B cell (primary cell): ENCODE measurements around the gene KRTAP10-12. TPM values are rescaled to one million over a fixed set of nuclear protein-coding genes. Genes with fewer than 3 reads are reported as not detected.

ENCODE experiments used
- ATAC-seq: fragments of 200-7000 bp; cut with Tn5 transposase; one replicate; pipeline ENCODE4 v1.10.0; 2021; ENCODE audit warnings: low read depth, mild to moderate bottlenecking, moderate number of reproducible peaks, moderate library complexity
- CTCF ChIA-PET: fragments of 350-600 bp; sonication (Branson Sonifier 250); formaldehyde crosslinking; loops from one replicate; lab custom pipeline; 2021; ENCODE audit warnings: antibody characterized with exemption, inconsistent platforms; lab: Charles Lee
- POLR2A ChIA-PET: fragments of 350-600 bp; sonication (Branson Sonifier 250); formaldehyde crosslinking; loops from one replicate; lab custom pipeline; 2021; ENCODE audit warnings: antibody characterized with exemption; lab: Charles Lee
- DNase-seq: peaks from one replicate; pipeline ENCODE4 v3.0.0; 2013
- H2AFZ ChIP-seq: 2 replicates; pipeline ENCODE4 v1.6.1; 2012; ENCODE audit warnings: mild to moderate bottlenecking, low read depth, low read length; ENCODE audit not compliant: insufficient read depth, poor library complexity, severe bottlenecking
- H3K27ac ChIP-seq, 2 donors: 1 replicate in 1 of 2; 2 replicates in 1 of 2; pipeline ENCODE4 v1.5.1; 2012 to 2013; ENCODE audit warnings: low read length in 2 of 2, mild to moderate bottlenecking in 2 of 2, moderate library complexity in 1 of 2
- H3K27me3 ChIP-seq, 4 experiments: fragments of 200-600 bp in 1 of 4; sonication (generic) in 1 of 4; replicated peaks in 1 of 4; 1 replicate in 2 of 4; 2 replicates in 2 of 4; pipeline versions ENCODE4 v1.6.1 to v1.7.0; 2013 to 2016; ENCODE audit warnings: low read length in 3 of 4, mild to moderate bottlenecking in 2 of 4, mixed read lengths in 1 of 4, moderate library complexity in 1 of 4; ENCODE audit not compliant: insufficient read depth in 4 of 4, control insufficient read depth in 3 of 4; ENCODE audit errors: control extremely low read depth in 1 of 4
- H3K36me3 ChIP-seq, 2 experiments: replicated peaks in 1 of 2; 1 replicate in 1 of 2; 2 replicates in 1 of 2; pipeline versions ENCODE4 v1.6.1 to v1.7.1; 2013; ENCODE audit warnings: low read length in 1 of 2; ENCODE audit not compliant: insufficient read depth in 2 of 2, control insufficient read depth in 1 of 2; ENCODE audit errors: control extremely low read depth in 1 of 2, extremely low read depth in 1 of 2
- H3K4me1 ChIP-seq, 2 donors: fragments of 200-600 bp in 1 of 2; sonication (generic) in 1 of 2; 1 replicate in 1 of 2; 2 replicates in 1 of 2; pipeline versions ENCODE4 v1.5.1 to v1.6.1; 2013 to 2017; ENCODE audit warnings: low read length in 2 of 2; ENCODE audit not compliant: control insufficient read depth in 2 of 2, insufficient read depth in 2 of 2
- H3K4me2 ChIP-seq: replicated peaks from 2 replicates; pipeline ENCODE3; 2012; ENCODE audit warnings: mild to moderate bottlenecking, low read depth, low read length; ENCODE audit not compliant: poor library complexity, severe bottlenecking
- H3K4me3 ChIP-seq, 5 experiments: fragments of 200-600 bp in 1 of 5; sonication (generic) in 1 of 5; 1 replicate in 3 of 5; 2 replicates in 2 of 5; pipeline versions ENCODE4 v1.5.1 to v1.7.0; 2011 to 2016; ENCODE audit warnings: low read length in 4 of 5, mild to moderate bottlenecking in 4 of 5, low read depth in 2 of 5, control low read depth in 1 of 5, moderate library complexity in 1 of 5; ENCODE audit not compliant: insufficient read depth in 1 of 5; ENCODE audit errors: control extremely low read depth in 1 of 5, extremely low read depth in 1 of 5
- H3K79me2 ChIP-seq: fragments of 200-600 bp; sonication (generic); one replicate; pipeline ENCODE4 v1.6.0; 2016; ENCODE audit warnings: low read length; ENCODE audit not compliant: control insufficient read depth, insufficient read depth
- H3K9ac ChIP-seq: fragments of 200-600 bp; sonication (generic); 2 replicates; pipeline ENCODE4 v1.6.1; 2017; ENCODE audit warnings: mild to moderate bottlenecking, low read length, moderate library complexity
- H3K9me3 ChIP-seq, 3 donors: one replicate each; pipeline versions ENCODE4 v1.6.1 to v1.7.1; 2013; ENCODE audit warnings: low read length in 2 of 3; ENCODE audit not compliant: control insufficient read depth in 2 of 3, insufficient read depth in 1 of 3; ENCODE audit errors: control extremely low read depth in 1 of 3
- H4K20me1 ChIP-seq: 2 replicates; pipeline ENCODE4 v1.6.0; 2012; ENCODE audit warnings: mild to moderate bottlenecking, low read length; ENCODE audit not compliant: insufficient read depth, control insufficient read depth, poor library complexity, severe bottlenecking
- H3K27ac Mint-ChIP-seq: one replicate; pipeline ENCODE4 v1.8.0; 2021; ENCODE audit warnings: mixed read lengths
- H3K27me3 Mint-ChIP-seq: one replicate; pipeline ENCODE4 v1.8.0; 2021; ENCODE audit warnings: mixed read lengths
- H3K4me1 Mint-ChIP-seq: one replicate; pipeline ENCODE4 v1.8.0; 2021; ENCODE audit warnings: mixed read lengths
- H3K4me3 Mint-ChIP-seq: one replicate; pipeline ENCODE4 v1.8.0; 2021; ENCODE audit warnings: mixed read lengths
- H3K9me3 Mint-ChIP-seq: one replicate; pipeline ENCODE4 v1.8.0; 2022; ENCODE audit warnings: mixed read lengths; ENCODE audit not compliant: insufficient read depth
- CTCF ChIP-seq: fragments of 200-600 bp; IDR thresholded peaks from one replicate; pipeline ENCODE4 v1.8.0; 2022; ENCODE audit warnings: antibody characterized with exemption, mild to moderate bottlenecking
- EZH2 ChIP-seq: IDR thresholded peaks from 2 replicates; pipeline ENCODE4 v1.6.1; 2012; ENCODE audit warnings: borderline replicate concordance, low read depth, mild to moderate bottlenecking, moderate library complexity, low read length; ENCODE audit not compliant: insufficient read depth, poor library complexity, severe bottlenecking
- WGBS: methylation state at CpG from one replicate; pipeline ENCODE4 v1.1.5; 2013; ENCODE audit warnings: missing lambda C conversion rate; ENCODE audit not compliant: insufficient coverage; 5-methylcytosine and 5-hydroxymethylcytosine counted together
- intact Hi-C: fragments of 100-400 bp; cut with micrococcal nuclease; formaldehyde crosslinking; loops from one replicate; pipeline ENCODE4 v1.10.0; 2022
- polyA plus RNA-seq: library from polyadenylated mRNA; depleted of rRNA; stranded (reverse); fragments of >200 nt; gene quantifications from 2 replicates; pipeline ENCODE4 v1.2.3, GENCODE V29; 2012
- total RNA-seq, 2 donors: library from RNA; stranded (reverse); fragments of 120-200 nt in 1 of 2; gene quantifications; 1 replicate in 1 of 2; 2 replicates in 1 of 2; pipeline versions ENCODE4 v1.2.3 to v1.2.4, GENCODE V29; 2013 to 2022

Gene KRTAP10-12
- total and polyA plus RNA-seq, 2 donors (not counting 1 experiment from before 2014, with no cell fraction given) = not detected

DNA sequence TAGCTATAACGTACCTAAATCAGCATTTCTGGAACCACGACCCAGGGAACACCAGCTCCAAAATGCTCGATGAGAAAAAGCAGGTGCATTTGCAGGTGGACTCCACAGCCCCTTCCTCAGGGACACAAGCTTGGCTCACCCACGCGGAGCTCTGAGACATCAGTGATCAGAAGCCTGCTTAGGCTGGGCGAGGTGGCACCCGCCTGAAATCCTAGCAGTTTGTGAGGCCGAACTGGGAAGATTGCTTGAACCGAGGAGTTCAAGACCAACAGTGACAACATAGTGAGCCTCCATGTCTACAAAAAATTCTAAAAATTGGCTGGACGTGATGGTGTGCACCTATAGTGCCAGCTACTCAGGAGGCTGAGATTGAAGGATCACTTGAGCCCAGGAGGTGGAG, 16.9 kb downstream of the KRTAP10-12 start:
- Histone ChIP-seq H3K4me2 (no peak overlapping the region), H3K4me3 (no peak overlapping the region), H3K4me1 (peaks cover 6 to 9% of the 10 kb centered on the region in 2 donors), H4K20me1 (no peaks in the 10 kb centered on the region), H3K9ac (no peak overlapping the region), H3K79me2 (no peaks in the 10 kb centered on the region), H3K27ac (no peak overlapping the region), H2AFZ (no peak overlapping the region), H3K9me3 (no peaks in the 10 kb centered on the region), H3K27me3 (peaks cover 0 to 56% (median 33%) of the 10 kb centered on the region in 4 experiments), H3K36me3 (no peaks in the 10 kb centered on the region)
- no peak overlapping the region for H3K4me3 Mint-ChIP-seq
- WGBS = 83% methylated on average over 10 of the region's 10 CpGs
- H3K9me3 Mint-ChIP-seq = peaks cover 3% of the 10 kb centered on the region
- ChIA-PET POLR2A (no interaction called here), CTCF (no interaction called here)
- TF ChIP-seq EZH2 (no peak), CTCF (no peak)
- H3K4me1 Mint-ChIP-seq = peaks cover 7% of the 10 kb centered on the region
- H3K27ac Mint-ChIP-seq = no peak overlapping the region
- ATAC-seq (no peak), DNase-seq (no peak)
- intact Hi-C loops = no loop called here
- H3K27me3 Mint-ChIP-seq = peaks cover 71% of the 10 kb centered on the region

GRCh38 chr21:44714905-44715304, 17.9 kb downstream of the KRTAP10-12 start:
- CTCF ChIA-PET = no interaction called here
- Mint-ChIP-seq H3K27me3 (peaks cover 73% of the 10 kb centered on the region), H3K9me3 (peaks cover 3% of the 10 kb centered on the region), H3K4me1 (peaks cover 5% of the 10 kb centered on the region), H3K27ac (no peak overlapping the region), H3K4me3 (no peak overlapping the region)
- H3K4me2 ChIP-seq = no peak overlapping the region
- WGBS = 53% methylated on average over 2 of the region's 8 CpGs
- intact Hi-C loops = no loop called here
- POLR2A ChIA-PET = no interaction called here
- DNase-seq (no peak), ATAC-seq (no peak)
- H3K9ac ChIP-seq = no peak overlapping the region
- peaks cover 3 to 5% of the 10 kb centered on the region in 2 donors for H3K4me1 ChIP-seq
- no peaks in the 10 kb centered on the region for H3K79me2 ChIP-seq
- peaks cover 0 to 48% (median 30%) of the 10 kb centered on the region in 4 experiments for H3K27me3 ChIP-seq
- no peaks in the 10 kb centered on the region for H4K20me1 ChIP-seq
- H3K9me3 ChIP-seq = no peaks in the 10 kb centered on the region
- H3K36me3 ChIP-seq = no peaks in the 10 kb centered on the region
- TF ChIP-seq CTCF (no peak), EZH2 (no peak)
- H3K4me3 ChIP-seq = no peak overlapping the region
- H3K27ac ChIP-seq = no peak overlapping the region
- no peak overlapping the region for H2AFZ ChIP-seq
